Measurements from ENCODE around the gene CYTH4. TPM values are rescaled to one million over a fixed set of nuclear protein-coding genes. Genes with fewer than 3 reads are reported as not detected.

Gene CYTH4
- total and polyA plus RNA-seq, 4 donors = 1.9 to 9.9 (median 5.9) TPM

- Histone ChIP-seq H3K4me3 (ENCODE audit: low read depth in 1 of 3, low read length in 3 of 3) (no peak overlapping the region), H3K36me3 (ENCODE audit: control insufficient read depth in 4 of 4, insufficient read depth in 3 of 4, low read depth in 1 of 4, low read length in 3 of 4) (no peaks in the 10 kb centered on the region), H3K27me3 (ENCODE audit: control insufficient read depth in 4 of 4, insufficient read depth in 4 of 4, low read length in 3 of 4) (no peaks in the 10 kb centered on the region), H3K4me1 (ENCODE audit: control insufficient read depth in 4 of 4, insufficient read depth in 4 of 4, low read length in 3 of 4) (peaks cover 0 to 3% (median 0%) of the 10 kb centered on the region in 4 donors), H3K9ac (ENCODE audit: low read depth in 1 of 2, low read length in 2 of 2) (no peak overlapping the region), H3K27ac (ENCODE audit: low read depth in 1 of 2, low read length in 2 of 2) (no peak overlapping the region), H3K9me3 (ENCODE audit: control insufficient read depth in 4 of 4, low read length in 3 of 4) (no peaks in the 10 kb centered on the region)
- no peak for DNase-seq (ENCODE audit: low spot score)
- WGBS = 86% methylated on average over 3 of the region's 3 CpGs
- TF ChIP-seq RAD21 (IDR thresholded peaks at IDR 0.05) = no peak
Observed at GRCh38 chr22:37235897-37236607, 46.3 kb upstream of the CYTH4 start.

GRCh38 chr22:37237371-37238268, 44.7 kb upstream of the CYTH4 start:
- H3K27me3 ChIP-seq (ENCODE audit: control insufficient read depth in 4 of 4, insufficient read depth in 4 of 4, low read length in 3 of 4) = no peaks in the 10 kb centered on the region
- H3K4me3 ChIP-seq (ENCODE audit: low read depth in 1 of 3, low read length in 3 of 3) = no peak overlapping the region
- TF ChIP-seq NR2F2 (IDR thresholded peaks at IDR 0.05) (no peak), RAD21 (IDR thresholded peaks at IDR 0.05) (no peak), CTCF (IDR thresholded peaks at IDR 0.05; ENCODE audit: low read depth, low read length, missing input control) (no peak), FOXA2 (IDR thresholded peaks at IDR 0.05) (no peak), SP1 (IDR thresholded peaks at IDR 0.05) (no peak), GABPA (IDR thresholded peaks at IDR 0.05 in 1 of 2, conservative IDR thresholded peaks at IDR 0.05 in 1 of 2) (no peak), MAX (IDR thresholded peaks at IDR 0.05) (no peak), HNF4A (conservative IDR thresholded peaks at IDR 0.05) (no peak)
- 79% methylated on average over 20 of the region's 20 CpGs for WGBS
- no peak for DNase-seq (ENCODE audit: low spot score)
- no peaks in the 10 kb centered on the region for H3K9me3 ChIP-seq (ENCODE audit: control insufficient read depth in 4 of 4, low read length in 3 of 4)
- no peak overlapping the region for H3K9ac ChIP-seq (ENCODE audit: low read depth in 1 of 2, low read length in 2 of 2)
- H3K4me1 ChIP-seq (ENCODE audit: control insufficient read depth in 4 of 4, insufficient read depth in 4 of 4, low read length in 3 of 4) = peaks cover 0 to 3% (median 0%) of the 10 kb centered on the region in 4 donors
- no peak overlapping the region for H3K27ac ChIP-seq (ENCODE audit: low read depth in 1 of 2, low read length in 2 of 2)
- no peaks in the 10 kb centered on the region for H3K36me3 ChIP-seq (ENCODE audit: control insufficient read depth in 4 of 4, insufficient read depth in 3 of 4, low read depth in 1 of 4, low read length in 3 of 4)

- H3K4me3 ChIP-seq (ENCODE audit: low read depth in 1 of 3, low read length in 3 of 3) = no peak overlapping the region
- peaks cover 0 to 3% (median 0%) of the 10 kb centered on the region in 4 donors for H3K4me1 ChIP-seq (ENCODE audit: control insufficient read depth in 4 of 4, insufficient read depth in 4 of 4, low read length in 3 of 4)
- DNase-seq (ENCODE audit: low spot score) = no peak
- no peaks in the 10 kb centered on the region for H3K9me3 ChIP-seq (ENCODE audit: control insufficient read depth in 4 of 4, low read length in 3 of 4)
- TF ChIP-seq SP1 (IDR thresholded peaks at IDR 0.05) = no peak
- 78% methylated on average over 10 of the region's 10 CpGs for WGBS
- H3K36me3 ChIP-seq (ENCODE audit: control insufficient read depth in 4 of 4, insufficient read depth in 3 of 4, low read depth in 1 of 4, low read length in 3 of 4) = no peaks in the 10 kb centered on the region
- H3K27me3 ChIP-seq (ENCODE audit: control insufficient read depth in 4 of 4, insufficient read depth in 4 of 4, low read length in 3 of 4) = no peaks in the 10 kb centered on the region
- H3K27ac ChIP-seq (ENCODE audit: low read depth in 1 of 2, low read length in 2 of 2) = no peak overlapping the region
- no peak overlapping the region for H3K9ac ChIP-seq (ENCODE audit: low read depth in 1 of 2, low read length in 2 of 2)
Observed at GRCh38 chr22:37239336-37240239, 42.7 kb upstream of the CYTH4 start.
